SU-DHL-6 (cell line): ENCODE results near the gene AGPAT4.

Experiments used
- H2AFZ ChIP-seq: fragments of 200-600 bp; sonication (generic); 2 replicates; pipeline ENCODE4 v1.6.1; 2014; ENCODE audit warnings: low read depth, mild to moderate bottlenecking, moderate library complexity, mixed read lengths, antibody characterized with exemption, low read length; ENCODE audit not compliant: severe bottlenecking
- H3F3A ChIP-seq: fragments of 200-600 bp; shearing (Covaris generic); 2 replicates; pipeline ENCODE4 v1.6.0; 2016; ENCODE audit warnings: antibody characterized with exemption, mild to moderate bottlenecking; ENCODE audit not compliant: insufficient read depth
- H3K27ac ChIP-seq: fragments of 200-600 bp; sonication (generic); 2 replicates; pipeline ENCODE4 v1.5.1; 2016; ENCODE audit warnings: low read depth, mild to moderate bottlenecking, low read length, moderate library complexity, mixed read lengths
- H3K27me3 ChIP-seq: fragments of 200-600 bp; sonication (generic), shearing (Covaris generic); 2 replicates; pipeline ENCODE4 v1.6.0; 2014; ENCODE audit warnings: mild to moderate bottlenecking, low read length
- H3K36me3 ChIP-seq: fragments of 200-600 bp; sonication (generic); 2 replicates; pipeline ENCODE4 v1.6.1; 2014; ENCODE audit warnings: mild to moderate bottlenecking, low read length, mixed read lengths
- H3K4me2 ChIP-seq: fragments of 300-600, 200-600 bp; shearing (Covaris generic), sonication (generic); 2 replicates; pipeline ENCODE4 v1.6.0; 2014; ENCODE audit warnings: low read length, low read depth, mild to moderate bottlenecking; ENCODE audit not compliant: poor library complexity, severe bottlenecking
- H3K4me3 ChIP-seq: fragments of 200-600 bp; sonication (generic); 2 replicates; pipeline ENCODE4 v1.5.1; 2014; ENCODE audit warnings: antibody characterized with exemption, low read length, mild to moderate bottlenecking, mixed read lengths; ENCODE audit not compliant: insufficient read depth, poor library complexity, severe bottlenecking
- H3K79me2 ChIP-seq: fragments of 200-600 bp; sonication (generic); 2 replicates; pipeline ENCODE4 v1.6.1; 2014; ENCODE audit warnings: mild to moderate bottlenecking, low read length, moderate library complexity; ENCODE audit not compliant: insufficient read depth
- H3K9ac ChIP-seq: fragments of 200-600 bp; sonication (generic); 2 replicates; pipeline ENCODE4 v1.7.0; 2014; ENCODE audit warnings: mild to moderate bottlenecking, low read length
- H3K9me2 ChIP-seq: fragments of 200-600 bp; sonication (generic); replicated peaks from 2 replicates; pipeline ENCODE4 v1.6.1; 2014; ENCODE audit warnings: low read length; ENCODE audit not compliant: insufficient read depth
- H3K9me3 ChIP-seq: fragments of 200-600 bp; sonication (generic); 2 replicates; pipeline ENCODE4 v1.6.1; 2014; ENCODE audit warnings: low read length, mixed read lengths; ENCODE audit not compliant: insufficient read depth
- H4K20me1 ChIP-seq: fragments of 200-600 bp; sonication (generic); 2 replicates; pipeline ENCODE4 v1.6.1; 2014; ENCODE audit warnings: low read depth, mild to moderate bottlenecking, antibody characterized with exemption, low read length, moderate library complexity, mixed read lengths
- EZH2phosphoT487 ChIP-seq: fragments of 200-600 bp; sonication (generic), shearing (Covaris generic); conservative IDR thresholded peaks from 2 replicates; pipeline ENCODE4 v1.6.1; 2018; ENCODE audit warnings: mild to moderate bottlenecking, antibody characterized with exemption, low read length, moderate library complexity, mixed read lengths
- TF ChIP-seq, protein P1 (sequence below): fragments of 200-600 bp; sonication (generic); IDR thresholded peaks from one replicate; pipeline ENCODE4 v1.5.1; 2017; ENCODE audit warnings: antibody characterized with exemption, mild to moderate bottlenecking, low read length, moderate library complexity; ENCODE audit not compliant: insufficient read depth, poor library complexity, severe bottlenecking

Gene AGPAT4

DNA sequence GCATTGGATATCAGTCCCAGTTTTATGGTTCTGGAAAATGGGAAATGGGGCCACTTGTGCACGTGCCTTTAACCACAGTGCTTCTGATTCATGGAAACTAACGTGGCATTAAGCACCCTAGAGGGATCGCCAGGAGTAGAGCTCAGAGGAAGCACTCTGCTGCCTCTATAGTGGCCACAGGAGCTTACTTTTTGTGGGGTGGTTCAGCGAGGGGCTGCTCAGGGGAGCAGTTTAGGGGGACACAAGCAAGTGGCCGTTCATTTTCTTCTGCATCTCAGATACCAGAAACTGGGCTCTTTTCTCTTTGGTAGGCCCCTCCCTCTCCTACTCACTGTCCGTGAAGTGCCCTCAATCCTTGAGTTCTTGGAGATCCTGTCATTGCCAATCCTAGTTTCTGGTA, 28.5 kb downstream of the AGPAT4 start:
- Histone ChIP-seq H3K9me3 (no peaks in the 10 kb centered on the region), H3K9ac (no peak overlapping the region), H3K4me3 (no peak overlapping the region), H3K27me3 (no peaks in the 10 kb centered on the region), H3K27ac (no peak overlapping the region), H3K36me3 (no peaks in the 10 kb centered on the region), H3K4me2 (no peak overlapping the region), H2AFZ (no peak overlapping the region), H3K79me2 (no peaks in the 10 kb centered on the region), H3F3A (no peaks in the 10 kb centered on the region), H3K9me2 (no peaks in the 10 kb centered on the region), H4K20me1 (no peaks in the 10 kb centered on the region)
- TF ChIP-seq, protein P1, sequence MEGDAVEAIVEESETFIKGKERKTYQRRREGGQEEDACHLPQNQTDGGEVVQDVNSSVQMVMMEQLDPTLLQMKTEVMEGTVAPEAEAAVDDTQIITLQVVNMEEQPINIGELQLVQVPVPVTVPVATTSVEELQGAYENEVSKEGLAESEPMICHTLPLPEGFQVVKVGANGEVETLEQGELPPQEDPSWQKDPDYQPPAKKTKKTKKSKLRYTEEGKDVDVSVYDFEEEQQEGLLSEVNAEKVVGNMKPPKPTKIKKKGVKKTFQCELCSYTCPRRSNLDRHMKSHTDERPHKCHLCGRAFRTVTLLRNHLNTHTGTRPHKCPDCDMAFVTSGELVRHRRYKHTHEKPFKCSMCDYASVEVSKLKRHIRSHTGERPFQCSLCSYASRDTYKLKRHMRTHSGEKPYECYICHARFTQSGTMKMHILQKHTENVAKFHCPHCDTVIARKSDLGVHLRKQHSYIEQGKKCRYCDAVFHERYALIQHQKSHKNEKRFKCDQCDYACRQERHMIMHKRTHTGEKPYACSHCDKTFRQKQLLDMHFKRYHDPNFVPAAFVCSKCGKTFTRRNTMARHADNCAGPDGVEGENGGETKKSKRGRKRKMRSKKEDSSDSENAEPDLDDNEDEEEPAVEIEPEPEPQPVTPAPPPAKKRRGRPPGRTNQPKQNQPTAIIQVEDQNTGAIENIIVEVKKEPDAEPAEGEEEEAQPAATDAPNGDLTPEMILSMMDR = no peak
- no peak for TF ChIP-seq EZH2phosphoT487

- TF ChIP-seq, protein P1 = no peak
- no peak for TF ChIP-seq EZH2phosphoT487
- H3K9me2 ChIP-seq = no peaks in the 10 kb centered on the region
- H3K9ac ChIP-seq = no peak overlapping the region
- no peak overlapping the region for H2AFZ ChIP-seq
- no peaks in the 10 kb centered on the region for H3K9me3 ChIP-seq
- H3F3A ChIP-seq = no peaks in the 10 kb centered on the region
- no peak overlapping the region for H3K4me3 ChIP-seq
- no peaks in the 10 kb centered on the region for H3K79me2 ChIP-seq
- H3K27ac ChIP-seq = no peak overlapping the region
- no peaks in the 10 kb centered on the region for H3K36me3 ChIP-seq
- no peak overlapping the region for H3K4me2 ChIP-seq
- H4K20me1 ChIP-seq = no peaks in the 10 kb centered on the region
- no peaks in the 10 kb centered on the region for H3K27me3 ChIP-seq
Measured at GRCh38 chr6:161244725-161245124, 29.1 kb downstream of the AGPAT4 start.

GRCh38 chr6:161242779-161243693, 30.8 kb downstream of the AGPAT4 start:
- Histone ChIP-seq H3F3A (no peaks in the 10 kb centered on the region), H3K9me3 (no peaks in the 10 kb centered on the region), H3K27ac (no peak overlapping the region), H3K9me2 (no peaks in the 10 kb centered on the region), H3K9ac (no peak overlapping the region), H3K4me2 (no peak overlapping the region), H3K79me2 (no peaks in the 10 kb centered on the region), H3K36me3 (no peaks in the 10 kb centered on the region), H2AFZ (no peak overlapping the region), H3K4me3 (no peak overlapping the region), H3K27me3 (no peaks in the 10 kb centered on the region), H4K20me1 (no peaks in the 10 kb centered on the region)
- no peak for TF ChIP-seq EZH2phosphoT487
- TF ChIP-seq, protein P1 = no peak
